IMR-90 (cell line): ENCODE measurements around the gene MTUS2. TPM values are rescaled to one million over a fixed set of nuclear protein-coding genes. Genes with fewer than 3 reads are reported as not detected.

Experiments
- ATAC-seq: fragments of 200-7000 bp; cut with Tn5 transposase; 2 replicates; pipeline ENCODE4 v1.9.1; 2020; ENCODE audit warnings: low read depth, mild to moderate bottlenecking, moderate library complexity
- BruUV-seq: library from RNA; stranded (reverse); fragments of 400-500 nt; replicated peaks from 2 replicates; lab custom pipeline; 2021; lab: Mats Ljungman, UMichigan
- CTCF ChIA-PET: fragments of 300-600 bp; formaldehyde crosslinking; extraction: SDS; loops from one replicate; lab custom pipeline; 2021; ENCODE audit warnings: antibody characterized with exemption; lab: Yijun Ruan, JAX
- POLR2A ChIA-PET: fragments of 300-600 bp; sonication (Branson Sonifier 250); formaldehyde crosslinking; loops from one replicate; lab custom pipeline; 2022; ENCODE audit warnings: antibody characterized with exemption; ENCODE audit not compliant: unreplicated experiment; lab: Charles Lee
- DNase-seq: peaks from one replicate; pipeline ENCODE4 v3.0.0; 2013
- H2AFZ ChIP-seq: replicated peaks from 2 replicates; pipeline ENCODE3; 2013; ENCODE audit warnings: low read length, mild to moderate bottlenecking; ENCODE audit not compliant: poor library complexity
- H2AK5ac ChIP-seq: 2 replicates; pipeline ENCODE4 v1.6.1; 2013; ENCODE audit warnings: low read depth, low read length, inconsistent platforms
- H2AK9ac ChIP-seq: replicated peaks from 2 replicates; pipeline ENCODE3; 2013; ENCODE audit warnings: mild to moderate bottlenecking, low read depth, low read length, moderate library complexity; ENCODE audit not compliant: poor library complexity
- H2BK120ac ChIP-seq: 2 replicates; pipeline ENCODE4 v1.6.1; 2013; ENCODE audit warnings: low read depth, low read length, inconsistent platforms
- H2BK15ac ChIP-seq: 3 replicates; pipeline ENCODE4 v1.6.1; 2013; ENCODE audit warnings: low read depth, low read length, inconsistent platforms
- H2BK20ac ChIP-seq: 2 replicates; pipeline ENCODE4 v1.6.1; 2013; ENCODE audit warnings: low read depth, mild to moderate bottlenecking, inconsistent platforms, low read length, moderate library complexity
- H2BK5ac ChIP-seq: 2 replicates; pipeline ENCODE4 v1.6.1; 2013; ENCODE audit warnings: mild to moderate bottlenecking, low read depth, low read length, inconsistent platforms; ENCODE audit not compliant: poor library complexity, severe bottlenecking
- H3K14ac ChIP-seq: replicated peaks from 2 replicates; pipeline ENCODE4 v1.6.1; 2013; ENCODE audit warnings: low read depth, low read length, inconsistent platforms
- H3K18ac ChIP-seq: 2 replicates; pipeline ENCODE4 v1.6.1; 2013; ENCODE audit warnings: low read depth, low read length, control low read depth
- H3K23ac ChIP-seq: 2 replicates; pipeline ENCODE4 v1.6.1; 2013; ENCODE audit warnings: low read depth, low read length, inconsistent platforms
- H3K27ac ChIP-seq: 2 replicates; pipeline ENCODE4 v1.5.1; 2013; ENCODE audit warnings: mild to moderate bottlenecking, control low read depth, low read length; ENCODE audit not compliant: insufficient read depth
- H3K27me3 ChIP-seq: 2 replicates; pipeline ENCODE4 v1.6.1; 2013; ENCODE audit warnings: low read length; ENCODE audit not compliant: control insufficient read depth, insufficient read depth
- H3K36me3 ChIP-seq: 2 replicates; pipeline ENCODE4 v1.6.1; 2013; ENCODE audit warnings: low read length, mixed read lengths; ENCODE audit not compliant: control insufficient read depth, insufficient read depth
- H3K4ac ChIP-seq: 2 replicates; pipeline ENCODE4 v1.6.1; 2013; ENCODE audit warnings: low read depth, low read length, inconsistent platforms
- H3K4me1 ChIP-seq: 2 replicates; pipeline ENCODE4 v1.6.1; 2013; ENCODE audit warnings: low read length, mixed read lengths; ENCODE audit not compliant: control insufficient read depth, insufficient read depth
- H3K4me2 ChIP-seq: 2 replicates; pipeline ENCODE4 v1.6.1; 2013; ENCODE audit warnings: low read depth, mild to moderate bottlenecking, control low read depth, low read length, moderate library complexity
- H3K4me3 ChIP-seq: 2 replicates; pipeline ENCODE4 v1.5.1; 2013; ENCODE audit warnings: low read depth, mild to moderate bottlenecking, control low read depth, low read length, moderate library complexity; ENCODE audit not compliant: insufficient read depth
- H3K56ac ChIP-seq: 2 replicates; pipeline ENCODE4 v1.6.1; 2013; ENCODE audit warnings: low read length, inconsistent platforms; ENCODE audit not compliant: insufficient read depth; ENCODE audit errors: extremely low read depth
- H3K79me1 ChIP-seq, 2 experiments: 2 replicates each; pipeline ENCODE4 v1.6.1; 2013; ENCODE audit warnings: low read length in 2 of 2, inconsistent platforms in 1 of 2, low read depth in 1 of 2
- H3K9ac ChIP-seq: 2 replicates; pipeline ENCODE4 v1.6.1; 2013; ENCODE audit warnings: low read depth, low read length, control low read depth
- H3K9me1 ChIP-seq: 2 replicates; pipeline ENCODE4 v1.6.1; 2013; ENCODE audit warnings: low read length, inconsistent platforms; ENCODE audit not compliant: insufficient read depth
- H3K9me3 ChIP-seq: 2 replicates; pipeline ENCODE4 v1.6.1; 2013; ENCODE audit warnings: low read length; ENCODE audit not compliant: control insufficient read depth, insufficient read depth
- H4K20me1 ChIP-seq: 2 replicates; pipeline ENCODE4 v1.6.1; 2013; ENCODE audit warnings: low read length, inconsistent platforms; ENCODE audit not compliant: insufficient read depth
- H4K5ac ChIP-seq: 2 replicates; pipeline ENCODE4 v1.6.1; 2013; ENCODE audit warnings: mild to moderate bottlenecking, low read depth, low read length, control low read depth
- H4K8ac ChIP-seq, 2 experiments: 2 replicates each; pipeline ENCODE4 v1.6.1; 2013; ENCODE audit warnings: low read depth in 2 of 2, low read length in 2 of 2, control low read depth in 1 of 2, inconsistent platforms in 1 of 2
- H4K91ac ChIP-seq: 2 replicates; pipeline ENCODE4 v1.6.1; 2013; ENCODE audit warnings: low read depth, low read length, inconsistent platforms; ENCODE audit not compliant: insufficient read depth
- BHLHE40 ChIP-seq: fragments of 150-350 bp; IDR thresholded peaks from 2 replicates; pipeline ENCODE4 v1.6.1; 2016; ENCODE audit warnings: mild to moderate bottlenecking, low read depth, low read length
- CEBPB ChIP-seq: IDR thresholded peaks from 2 replicates; pipeline ENCODE4 v1.6.1; 2012; ENCODE audit warnings: low read depth, low read length, improper control_type of control experiment
- CHD1 ChIP-seq: IDR thresholded peaks from 2 replicates; pipeline ENCODE4 v1.6.1; 2012; ENCODE audit warnings: low read depth, low read length, improper control_type of control experiment
- FOS ChIP-seq: fragments of 150-350 bp; IDR thresholded peaks from 2 replicates; pipeline ENCODE4 v1.6.1; 2016; ENCODE audit warnings: low read depth, low read length
- MAFK ChIP-seq: IDR thresholded peaks from 2 replicates; pipeline ENCODE4 v1.6.1; 2012; ENCODE audit warnings: low read depth, low read length, improper control_type of control experiment
- MAZ ChIP-seq: IDR thresholded peaks from 2 replicates; pipeline ENCODE4 v1.6.1; 2012; ENCODE audit warnings: low read depth, mild to moderate bottlenecking, low read length, improper control_type of control experiment, moderate library complexity, borderline replicate concordance
- MXI1 ChIP-seq: IDR thresholded peaks from 2 replicates; pipeline ENCODE4 v1.6.1; 2012; ENCODE audit warnings: low read depth, mild to moderate bottlenecking, low read length, moderate library complexity, borderline replicate concordance
- NFE2L2 ChIP-seq: fragments of 150-350 bp; IDR thresholded peaks from 2 replicates; pipeline ENCODE4 v1.6.1; 2016; ENCODE audit warnings: low read depth, mild to moderate bottlenecking, low read length
- POLR2A ChIP-seq: IDR thresholded peaks from 2 replicates; pipeline ENCODE4 v1.6.1; 2012; ENCODE audit warnings: mild to moderate bottlenecking, low read depth, low read length
- RCOR1 ChIP-seq: IDR thresholded peaks from 2 replicates; pipeline ENCODE4 v1.6.1; 2012; ENCODE audit warnings: mild to moderate bottlenecking, low read length, improper control_type of control experiment; ENCODE audit not compliant: insufficient replicate concordance
- RFX5 ChIP-seq: IDR thresholded peaks from 2 replicates; pipeline ENCODE4 v1.8.0; 2012; ENCODE audit warnings: low read depth, mild to moderate bottlenecking, low read length, moderate library complexity
- SMC3 ChIP-seq: fragments of 150-350 bp; IDR thresholded peaks from 2 replicates; pipeline ENCODE4 v1.6.1; 2016; ENCODE audit warnings: low read depth, mild to moderate bottlenecking, antibody characterized with exemption, low read length, moderate library complexity
- WGBS, 2 experiments: methylation state at CpG; one replicate each; pipeline versions ENCODE4 v1.1.5 to v1.1.7; 2013; ENCODE audit warnings: missing lambda C conversion rate in 2 of 2; ENCODE audit not compliant: insufficient read length in 1 of 2; ENCODE audit errors: extremely low coverage in 2 of 2; 5-methylcytosine and 5-hydroxymethylcytosine counted together
- dilution Hi-C: fragments of 300-500 bp; cut with HindIII; formaldehyde crosslinking; loops from one replicate; pipeline ENCODE4 v1.14.3; 2018; ENCODE audit warnings: low sequenced_read_pairs; ENCODE audit not compliant: unreplicated experiment
- in situ Hi-C: fragments of 300-500 bp; cut with MboI; formaldehyde crosslinking; loops from 3 replicates; pipeline ENCODE4 v1.14.3; 2019; ENCODE audit warnings: low sequenced_read_pairs, inconsistent platforms, mixed read lengths
- intact Hi-C: fragments of 100-400 bp; cut with micrococcal nuclease; formaldehyde crosslinking; loops from 2 replicates; pipeline ENCODE4 v1.10.0; 2022
- polyA plus RNA-seq, 3 experiments: library from polyadenylated mRNA; depleted of rRNA; stranded (reverse); fragments of >200 nt; gene quantifications; 2 replicates each; pipeline ENCODE4 v1.2.3, GENCODE V29; 2012; ENCODE audit warnings: low replicate concordance in 1 of 3
- total RNA-seq: library from RNA; depleted of rRNA; stranded (reverse); fragments of >200 nt; gene quantifications from 2 replicates; pipeline ENCODE4 v1.2.3, GENCODE V29; 2012
- TF ChIP-seq, protein P1 (sequence below): fragments of 150-350 bp; IDR thresholded peaks from 2 replicates; pipeline ENCODE4 v1.6.1; 2016; ENCODE audit warnings: low read depth, mild to moderate bottlenecking, low read length, moderate library complexity, borderline replicate concordance
- TF ChIP-seq, protein P2 (sequence below): conservative IDR thresholded peaks from 2 replicates; pipeline ENCODE4 v1.5.1; 2012; ENCODE audit warnings: mild to moderate bottlenecking, low read depth, low read length, improper control_type of control experiment
- TF ChIP-seq, protein P3 (sequence below): fragments of 150-350 bp; IDR thresholded peaks from 2 replicates; pipeline ENCODE4 v1.6.1; 2017; ENCODE audit warnings: mild to moderate bottlenecking, antibody characterized with exemption, low read length, low read depth

The MTUS2 gene
- total and polyA plus RNA-seq, 2 of the 4 experiments (the other 2 are of a cell fraction): under 0.01 to 0.02 TPM

DNA sequence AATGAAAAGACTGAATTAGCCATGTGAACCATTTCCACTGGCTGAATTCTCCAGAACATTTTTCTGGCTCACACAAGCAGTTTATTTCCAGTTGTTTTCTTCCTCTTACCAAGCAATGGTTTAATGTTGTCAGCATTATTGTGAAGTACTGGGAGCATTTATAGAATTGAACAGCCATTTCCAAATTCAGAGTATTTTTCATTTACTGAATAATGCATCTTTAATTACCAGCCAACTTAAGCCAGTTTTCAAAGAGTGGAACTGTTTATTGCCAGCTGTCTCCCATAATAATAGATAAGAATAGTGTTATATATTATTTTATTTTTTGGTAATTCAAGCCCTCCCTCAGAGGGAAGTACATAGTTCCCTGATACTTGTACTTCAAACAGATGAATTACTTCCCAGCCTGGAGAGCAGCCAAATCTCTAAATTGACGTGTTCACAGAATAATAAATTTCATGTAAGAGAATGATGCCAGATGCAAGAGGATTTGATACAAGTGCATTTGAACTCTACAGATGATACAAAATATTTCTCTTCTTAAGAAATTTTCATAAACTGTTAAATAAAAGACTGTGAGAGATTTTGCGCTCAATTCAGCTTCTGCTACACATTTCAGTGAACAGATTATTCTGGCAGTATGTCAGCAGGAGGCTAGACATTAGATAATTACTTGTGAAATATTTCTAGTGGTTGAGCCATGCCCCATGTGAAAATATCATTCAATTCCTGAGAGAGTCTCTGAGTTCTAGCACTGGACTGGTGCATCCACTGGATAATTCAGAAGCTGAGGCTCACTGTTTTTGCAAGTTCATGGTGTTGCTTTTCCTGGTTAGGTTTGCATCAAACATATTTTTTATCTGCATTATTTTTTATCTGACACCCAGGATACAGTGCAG lies 459.5 kb downstream of the MTUS2 start:
- in situ Hi-C loops: no loop called here

More for the DNA sequence above, 459.5 kb downstream of the MTUS2 start:
- ATAC-seq (no peak), DNase-seq (no peak)
- TF ChIP-seq POLR2A: no peak
- TF ChIP-seq, protein P1, sequence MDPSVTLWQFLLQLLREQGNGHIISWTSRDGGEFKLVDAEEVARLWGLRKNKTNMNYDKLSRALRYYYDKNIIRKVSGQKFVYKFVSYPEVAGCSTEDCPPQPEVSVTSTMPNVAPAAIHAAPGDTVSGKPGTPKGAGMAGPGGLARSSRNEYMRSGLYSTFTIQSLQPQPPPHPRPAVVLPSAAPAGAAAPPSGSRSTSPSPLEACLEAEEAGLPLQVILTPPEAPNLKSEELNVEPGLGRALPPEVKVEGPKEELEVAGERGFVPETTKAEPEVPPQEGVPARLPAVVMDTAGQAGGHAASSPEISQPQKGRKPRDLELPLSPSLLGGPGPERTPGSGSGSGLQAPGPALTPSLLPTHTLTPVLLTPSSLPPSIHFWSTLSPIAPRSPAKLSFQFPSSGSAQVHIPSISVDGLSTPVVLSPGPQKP: no peak
- TF ChIP-seq, protein P2, sequence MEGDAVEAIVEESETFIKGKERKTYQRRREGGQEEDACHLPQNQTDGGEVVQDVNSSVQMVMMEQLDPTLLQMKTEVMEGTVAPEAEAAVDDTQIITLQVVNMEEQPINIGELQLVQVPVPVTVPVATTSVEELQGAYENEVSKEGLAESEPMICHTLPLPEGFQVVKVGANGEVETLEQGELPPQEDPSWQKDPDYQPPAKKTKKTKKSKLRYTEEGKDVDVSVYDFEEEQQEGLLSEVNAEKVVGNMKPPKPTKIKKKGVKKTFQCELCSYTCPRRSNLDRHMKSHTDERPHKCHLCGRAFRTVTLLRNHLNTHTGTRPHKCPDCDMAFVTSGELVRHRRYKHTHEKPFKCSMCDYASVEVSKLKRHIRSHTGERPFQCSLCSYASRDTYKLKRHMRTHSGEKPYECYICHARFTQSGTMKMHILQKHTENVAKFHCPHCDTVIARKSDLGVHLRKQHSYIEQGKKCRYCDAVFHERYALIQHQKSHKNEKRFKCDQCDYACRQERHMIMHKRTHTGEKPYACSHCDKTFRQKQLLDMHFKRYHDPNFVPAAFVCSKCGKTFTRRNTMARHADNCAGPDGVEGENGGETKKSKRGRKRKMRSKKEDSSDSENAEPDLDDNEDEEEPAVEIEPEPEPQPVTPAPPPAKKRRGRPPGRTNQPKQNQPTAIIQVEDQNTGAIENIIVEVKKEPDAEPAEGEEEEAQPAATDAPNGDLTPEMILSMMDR: no peak
- TF ChIP-seq NFE2L2: no peak
- TF ChIP-seq MAFK: no peak
- TF ChIP-seq SMC3: no peak
- no peak for TF ChIP-seq BHLHE40
- TF ChIP-seq RCOR1: no peak
- TF ChIP-seq, protein P3, sequence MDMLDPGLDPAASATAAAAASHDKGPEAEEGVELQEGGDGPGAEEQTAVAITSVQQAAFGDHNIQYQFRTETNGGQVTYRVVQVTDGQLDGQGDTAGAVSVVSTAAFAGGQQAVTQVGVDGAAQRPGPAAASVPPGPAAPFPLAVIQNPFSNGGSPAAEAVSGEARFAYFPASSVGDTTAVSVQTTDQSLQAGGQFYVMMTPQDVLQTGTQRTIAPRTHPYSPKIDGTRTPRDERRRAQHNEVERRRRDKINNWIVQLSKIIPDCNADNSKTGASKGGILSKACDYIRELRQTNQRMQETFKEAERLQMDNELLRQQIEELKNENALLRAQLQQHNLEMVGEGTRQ: no peak
- TF ChIP-seq CEBPB: no peak
- no peak for TF ChIP-seq CHD1
- no peak for TF ChIP-seq MXI1
- no peak for TF ChIP-seq FOS
- no peak for TF ChIP-seq MAZ
- no peak for TF ChIP-seq RFX5
- Histone ChIP-seq H3K27ac (no peak overlapping the region), H2BK5ac (no peak overlapping the region), H3K4me2 (no peak overlapping the region), H2AK9ac (no peak overlapping the region), H3K4ac (no peak overlapping the region), H4K8ac (no peak overlapping the region), H3K79me1 (no peaks in the 10 kb centered on the region), H3K27me3 (no peaks in the 10 kb centered on the region), H2AFZ (no peak overlapping the region), H3K9ac (no peak overlapping the region), H3K14ac (no peak overlapping the region), H2AK5ac (no peak overlapping the region), H3K9me1 (no peaks in the 10 kb centered on the region), H4K20me1 (no peaks in the 10 kb centered on the region), H3K36me3 (no peaks in the 10 kb centered on the region), H3K4me3 (no peak overlapping the region), H2BK120ac (no peak overlapping the region), H3K18ac (no peak overlapping the region), H2BK15ac (no peak overlapping the region), H3K9me3 (no peaks in the 10 kb centered on the region), H4K91ac (no peak overlapping the region), H2BK20ac (no peak overlapping the region), H3K23ac (no peak overlapping the region), H3K56ac (no peak overlapping the region), H4K5ac (no peak overlapping the region), H3K4me1 (no peaks in the 10 kb centered on the region)
- no CpG with 5 or more reads among the region's 2 CpGs for WGBS, 2 experiments
- no TSS peak for BruUV-seq
- ChIA-PET POLR2A (no interaction called here), CTCF (no interaction called here)
- dilution Hi-C loops: no loop called here
- intact Hi-C loops: no loop called here
